GM12865 (cell line): ENCODE results near the gene ZMYND15.
"Not testable (repeated sequence)": the region's sequence is repeated elsewhere in the genome, so short reads cannot be mapped to it uniquely, and the experiment has no call there.

ENCODE experiments used
- DNase-seq: peaks from one replicate; pipeline ENCODE4 v3.0.0; 2010; ENCODE audit warnings: low read depth
- H3K4me3 ChIP-seq: 2 replicates; pipeline ENCODE4 v1.5.1; 2011; ENCODE audit warnings: mild to moderate bottlenecking, low read depth, low read length, control low read depth
- TF ChIP-seq, protein P1 (sequence below): IDR thresholded peaks from 2 replicates; pipeline ENCODE4 v1.5.1; 2011; ENCODE audit warnings: low read length, control low read depth, low read depth, inconsistent platforms; ENCODE audit not compliant: insufficient read depth; ENCODE audit errors: missing control alignments

Gene ZMYND15, protein sequence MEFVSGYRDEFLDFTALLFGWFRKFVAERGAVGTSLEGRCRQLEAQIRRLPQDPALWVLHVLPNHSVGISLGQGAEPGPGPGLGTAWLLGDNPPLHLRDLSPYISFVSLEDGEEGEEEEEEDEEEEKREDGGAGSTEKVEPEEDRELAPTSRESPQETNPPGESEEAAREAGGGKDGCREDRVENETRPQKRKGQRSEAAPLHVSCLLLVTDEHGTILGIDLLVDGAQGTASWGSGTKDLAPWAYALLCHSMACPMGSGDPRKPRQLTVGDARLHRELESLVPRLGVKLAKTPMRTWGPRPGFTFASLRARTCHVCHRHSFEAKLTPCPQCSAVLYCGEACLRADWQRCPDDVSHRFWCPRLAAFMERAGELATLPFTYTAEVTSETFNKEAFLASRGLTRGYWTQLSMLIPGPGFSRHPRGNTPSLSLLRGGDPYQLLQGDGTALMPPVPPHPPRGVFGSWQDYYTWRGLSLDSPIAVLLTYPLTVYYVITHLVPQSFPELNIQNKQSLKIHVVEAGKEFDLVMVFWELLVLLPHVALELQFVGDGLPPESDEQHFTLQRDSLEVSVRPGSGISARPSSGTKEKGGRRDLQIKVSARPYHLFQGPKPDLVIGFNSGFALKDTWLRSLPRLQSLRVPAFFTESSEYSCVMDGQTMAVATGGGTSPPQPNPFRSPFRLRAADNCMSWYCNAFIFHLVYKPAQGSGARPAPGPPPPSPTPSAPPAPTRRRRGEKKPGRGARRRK

DNA sequence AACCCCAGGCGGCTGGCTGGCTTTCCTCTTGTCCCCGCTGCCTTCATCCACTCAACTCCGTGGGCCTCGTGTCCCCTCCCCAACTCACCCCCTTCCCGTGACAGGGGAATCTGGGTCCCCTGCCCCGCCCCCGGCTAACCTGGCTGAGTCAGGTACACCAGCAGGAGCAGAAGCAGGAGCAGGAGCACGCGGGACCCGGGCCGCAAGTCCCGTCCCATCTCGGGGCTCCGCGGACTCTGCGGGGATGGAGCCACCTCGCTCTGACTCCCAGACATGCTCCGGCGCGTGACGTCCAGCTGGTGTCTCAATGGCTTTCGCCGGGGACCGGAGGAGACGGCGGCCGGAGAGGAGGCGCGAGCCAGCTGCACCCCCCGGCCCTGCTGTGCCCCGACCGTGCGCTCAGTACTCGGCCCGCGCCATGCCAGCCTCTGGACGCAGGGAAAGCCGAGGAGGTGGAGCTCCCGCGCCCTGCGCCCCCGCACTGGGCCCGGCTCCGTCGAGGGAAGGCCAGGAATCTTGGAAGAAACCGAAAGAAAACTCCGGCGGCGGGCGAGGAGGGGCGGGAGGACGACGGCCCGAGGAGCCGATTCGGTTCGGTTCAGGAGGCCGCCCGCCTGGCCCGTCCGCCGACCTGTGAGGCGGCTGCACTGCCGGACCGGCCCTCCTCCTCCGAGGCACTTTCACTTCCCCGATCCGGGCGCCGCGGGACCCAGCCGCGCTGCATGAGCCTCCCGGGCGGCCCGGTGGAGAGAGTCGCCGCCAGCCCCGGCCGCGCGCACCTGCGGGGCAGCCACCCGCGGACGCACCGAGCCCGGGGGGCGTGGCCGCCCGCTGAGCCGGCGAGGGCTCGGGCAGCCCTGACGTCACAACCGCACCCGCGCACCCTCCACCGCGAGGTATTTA lies at the start of gene ZMYND15, which contains the start of gene CXCL16:
Gene ZMYND15, plus strand, starts transcription at position 712 of the 903 bp plus-strand sequence. CDS start 716 bp downstream, outside the sequence.
Gene CXCL16, minus strand, starts transcription at position 807 of the 903 bp plus-strand sequence. Its CDS starts 589 bp downstream, at position 218.
- TF ChIP-seq, protein P1, sequence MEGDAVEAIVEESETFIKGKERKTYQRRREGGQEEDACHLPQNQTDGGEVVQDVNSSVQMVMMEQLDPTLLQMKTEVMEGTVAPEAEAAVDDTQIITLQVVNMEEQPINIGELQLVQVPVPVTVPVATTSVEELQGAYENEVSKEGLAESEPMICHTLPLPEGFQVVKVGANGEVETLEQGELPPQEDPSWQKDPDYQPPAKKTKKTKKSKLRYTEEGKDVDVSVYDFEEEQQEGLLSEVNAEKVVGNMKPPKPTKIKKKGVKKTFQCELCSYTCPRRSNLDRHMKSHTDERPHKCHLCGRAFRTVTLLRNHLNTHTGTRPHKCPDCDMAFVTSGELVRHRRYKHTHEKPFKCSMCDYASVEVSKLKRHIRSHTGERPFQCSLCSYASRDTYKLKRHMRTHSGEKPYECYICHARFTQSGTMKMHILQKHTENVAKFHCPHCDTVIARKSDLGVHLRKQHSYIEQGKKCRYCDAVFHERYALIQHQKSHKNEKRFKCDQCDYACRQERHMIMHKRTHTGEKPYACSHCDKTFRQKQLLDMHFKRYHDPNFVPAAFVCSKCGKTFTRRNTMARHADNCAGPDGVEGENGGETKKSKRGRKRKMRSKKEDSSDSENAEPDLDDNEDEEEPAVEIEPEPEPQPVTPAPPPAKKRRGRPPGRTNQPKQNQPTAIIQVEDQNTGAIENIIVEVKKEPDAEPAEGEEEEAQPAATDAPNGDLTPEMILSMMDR = no peak
- DNase-seq = peak; percentile 50
- peak within 1 kb of the TSS; percentile 82 for H3K4me3 ChIP-seq

DNA sequence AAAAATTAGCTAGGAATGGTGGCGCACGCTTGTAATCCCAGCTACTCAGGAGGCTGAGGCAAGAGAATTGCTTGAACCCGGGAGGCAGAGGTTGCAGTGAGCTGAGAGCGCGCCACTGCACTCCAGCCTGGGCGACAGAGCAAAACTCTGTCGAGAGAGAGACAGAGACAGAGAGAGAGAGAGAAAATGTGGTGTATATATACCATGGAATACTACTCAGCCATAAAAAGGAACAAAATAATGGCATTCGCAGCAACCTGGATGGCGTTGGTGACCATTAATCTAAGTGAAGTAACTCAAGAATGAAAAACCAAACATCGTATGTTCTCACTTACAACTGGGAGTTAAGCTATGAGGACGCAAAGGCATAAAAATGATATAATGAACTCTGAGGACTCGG lies 49.8 kb upstream of the ZMYND15 start:
- not testable (repeated sequence) for DNase-seq, H3K4me3 ChIP-seq

DNA sequence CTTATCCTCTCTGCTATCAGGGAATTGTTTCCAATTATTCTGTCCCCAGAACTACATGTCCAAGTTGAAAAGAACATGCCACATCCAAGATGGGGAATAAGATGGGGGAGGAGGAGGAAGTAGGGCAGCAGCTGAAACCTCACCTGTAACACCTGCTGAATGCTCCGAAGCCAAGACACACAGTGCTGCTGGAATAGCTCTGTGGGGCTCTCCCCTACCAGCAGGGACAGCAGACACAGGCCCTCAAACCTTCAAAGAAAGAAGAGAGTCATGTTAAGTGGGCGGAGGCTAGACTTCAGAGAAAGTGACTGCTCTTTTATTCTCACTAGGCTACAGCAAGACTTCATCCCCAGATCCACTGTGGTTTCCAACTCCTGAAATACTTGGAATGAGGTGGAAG lies 48.9 kb upstream of the ZMYND15 start:
- DNase-seq = no peak
- TF ChIP-seq, protein P1 = no peak
- no peak overlapping the region for H3K4me3 ChIP-seq

DNA sequence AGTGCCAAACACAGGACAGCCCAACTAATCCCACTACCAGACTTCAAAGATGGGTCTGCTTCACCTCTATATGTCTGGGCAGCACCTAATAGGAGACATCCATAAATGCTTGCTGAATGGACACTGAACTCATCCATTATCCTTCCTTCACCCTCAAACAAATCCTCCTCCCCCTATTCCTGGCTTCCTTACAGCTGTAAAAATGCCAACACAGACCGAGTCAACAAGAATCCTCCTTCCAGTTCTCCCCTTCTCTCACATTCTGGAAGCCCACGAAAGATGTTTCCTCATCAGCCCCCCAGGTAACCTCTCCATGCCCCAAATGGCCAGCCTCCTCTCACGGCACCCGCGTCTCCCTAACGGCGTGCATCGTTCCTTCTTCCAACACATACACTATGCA lies 47.9 kb upstream of the ZMYND15 start:
- TF ChIP-seq, protein P1 = no peak
- DNase-seq = no peak
- H3K4me3 ChIP-seq = no peak overlapping the region

DNA sequence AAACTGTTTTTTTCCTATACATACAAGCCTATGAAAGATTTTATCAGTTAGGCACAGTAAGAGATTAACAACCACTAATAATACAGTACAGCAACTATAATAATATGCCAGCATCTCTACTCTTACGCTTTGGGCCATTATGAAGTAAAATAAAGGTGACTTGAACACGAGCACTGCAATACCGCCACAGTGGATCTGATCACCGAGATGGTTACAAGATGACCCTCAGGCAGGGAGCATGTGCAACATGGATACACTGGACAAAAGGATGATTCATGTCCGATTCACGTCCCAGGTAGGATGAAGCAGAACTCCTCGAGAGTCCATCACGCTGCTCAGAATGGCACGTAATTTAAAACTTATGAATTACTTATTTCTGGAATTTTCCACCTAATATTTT lies 46.2 kb upstream of the ZMYND15 start:
- DNase-seq = no peak
- TF ChIP-seq, protein P1 = no peak
- H3K4me3 ChIP-seq = no peak overlapping the region

DNA sequence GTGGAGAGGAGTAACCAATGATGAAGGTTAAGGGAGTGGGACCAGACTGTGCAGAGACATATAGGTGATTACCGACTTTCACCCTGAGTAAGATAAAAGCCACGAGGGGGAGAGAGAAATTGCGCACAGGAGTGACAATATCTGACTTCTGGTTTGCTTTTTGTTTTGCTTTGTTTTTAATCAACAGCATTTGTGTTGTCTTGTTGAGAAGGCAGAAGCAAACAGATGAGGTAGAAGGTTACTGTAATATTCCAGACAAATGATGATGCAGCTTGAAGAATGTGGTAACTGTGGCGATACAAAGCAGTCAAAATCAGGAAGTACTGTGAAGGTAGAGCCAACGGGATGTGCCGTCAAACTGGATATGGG lies 43.2 kb upstream of the ZMYND15 start:
- TF ChIP-seq, protein P1 = no peak
- peak overlapping the region; percentile 43 for H3K4me3 ChIP-seq
- DNase-seq = peak; percentile 70

DNA sequence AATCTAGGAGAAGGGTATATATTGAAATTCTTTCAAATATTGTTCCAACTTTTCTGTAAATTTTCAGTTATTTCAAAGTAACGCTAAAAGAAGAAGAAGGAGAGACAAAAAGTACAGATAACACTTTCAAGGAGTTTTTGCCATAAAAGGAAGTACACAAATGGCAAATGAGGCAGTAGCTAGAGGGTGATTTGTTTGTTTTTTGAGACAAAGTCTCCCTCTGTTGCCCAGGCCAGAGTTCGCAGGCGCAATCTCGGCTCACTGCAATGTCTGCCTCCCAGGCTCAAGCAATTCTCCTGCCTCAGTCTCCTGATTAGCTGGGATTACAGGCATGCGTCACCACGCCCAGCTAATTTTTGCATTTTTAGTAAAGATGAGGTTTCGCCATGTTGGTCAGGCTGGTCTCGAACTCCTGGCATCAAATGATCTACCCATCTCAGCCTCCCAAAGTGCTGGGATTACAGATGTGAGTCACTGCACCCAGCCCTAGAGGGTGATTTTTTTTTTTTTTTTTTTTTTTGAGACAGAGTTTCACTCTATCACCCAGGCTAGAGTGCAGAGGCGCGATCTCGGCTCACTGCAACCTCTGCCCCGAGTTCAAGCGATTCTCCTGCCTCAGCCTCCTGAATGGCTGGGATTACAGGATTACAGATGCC lies 40.1 kb upstream of the ZMYND15 start:
- DNase-seq, H3K4me3 ChIP-seq: not testable (repeated sequence)
